ENCODE results near the gene CMSS1. TPM values are rescaled to one million over a fixed set of nuclear protein-coding genes. Genes with fewer than 3 reads are reported as not detected.
"Not testable (repeated sequence)": the region's sequence is repeated elsewhere in the genome, so short reads cannot be mapped to it uniquely, and the experiment has no call there.

CMSS1 gene
- total and polyA plus RNA-seq, 12 donors = 16.2 to 75.6 (median 33.0) TPM

- TF ChIP-seq POLR2A (IDR thresholded peaks at IDR 0.05) (no peak), CTCF (IDR thresholded peaks at IDR 0.05) (no peak)
- Histone ChIP-seq H3K4me3 (no peak overlapping the region), H3K27me3 (no peaks in the 10 kb centered on the region), H3K4me1 (replicated peaks in 1 of 2) (no peaks in the 10 kb centered on the region), H3K36me3 (replicated peaks in 1 of 2) (no peaks in the 10 kb centered on the region), H3K27ac (no peak overlapping the region), H3K9me3 (replicated peaks in 1 of 3) (no peaks in the 10 kb centered on the region)
- intact Hi-C loops (cut with DNase I) = no loop called here
- DNase-seq = no peak
- WGBS, 4 donors = 91 to 95% (median 92%) methylated on average over 8 of the region's 8 CpGs
These were observed 408.2 kb downstream of the CMSS1 start for GRCh38 chr3:100225883-100226282.

GRCh38 chr3:100226712-100227429 is 409.2 kb downstream of the CMSS1 start:
- DNase-seq = no peak
- H3K27ac ChIP-seq = peak overlapping the region in 1 of 5 donors; percentile 0
- WGBS, 4 donors = 65 to 69% (median 67%) methylated on average over 6 of the region's 6 CpGs
- H3K36me3 ChIP-seq (replicated peaks in 1 of 2) = no peaks in the 10 kb centered on the region
- no peaks in the 10 kb centered on the region for H3K9me3 ChIP-seq (replicated peaks in 1 of 3)
- no peaks in the 10 kb centered on the region for H3K27me3 ChIP-seq
- intact Hi-C loops (cut with DNase I) = no loop called here
- TF ChIP-seq POLR2A (IDR thresholded peaks at IDR 0.05) = no peak
- TF ChIP-seq CTCF (IDR thresholded peaks at IDR 0.05) = no peak
- H3K4me1 ChIP-seq (replicated peaks in 1 of 2) = no peaks in the 10 kb centered on the region
- no peak overlapping the region for H3K4me3 ChIP-seq

GRCh38 chr3:100227511-100227921 is 409.9 kb downstream of the CMSS1 start:
- no peaks in the 10 kb centered on the region for H3K4me1 ChIP-seq (replicated peaks in 1 of 2)
- H3K4me3 ChIP-seq = no peak overlapping the region
- H3K27me3 ChIP-seq = no peaks in the 10 kb centered on the region
- intact Hi-C loops (cut with DNase I) = no loop called here
- DNase-seq = no peak
- H3K27ac ChIP-seq = no peak overlapping the region
- no peak for TF ChIP-seq CTCF (IDR thresholded peaks at IDR 0.05)
- no peak for TF ChIP-seq POLR2A (IDR thresholded peaks at IDR 0.05)
- no peaks in the 10 kb centered on the region for H3K36me3 ChIP-seq (replicated peaks in 1 of 2)
- H3K9me3 ChIP-seq (replicated peaks in 1 of 3) = no peaks in the 10 kb centered on the region
- WGBS, 4 donors = 80 to 89% (median 86%) methylated on average over 2 of the region's 2 CpGs

GRCh38 chr3:100228247-100228646 is 410.6 kb downstream of the CMSS1 start:
- WGBS, 4 donors = 80 to 96% (median 89%) methylated on average over 1 of the region's 1 CpG
- no peak overlapping the region for H3K27ac ChIP-seq
- H3K4me3 ChIP-seq = no peak overlapping the region
- no peak for DNase-seq
- no peaks in the 10 kb centered on the region for H3K36me3 ChIP-seq (replicated peaks in 1 of 2)
- no peaks in the 10 kb centered on the region for H3K9me3 ChIP-seq (replicated peaks in 1 of 3)
- TF ChIP-seq POLR2A (IDR thresholded peaks at IDR 0.05) (no peak), CTCF (IDR thresholded peaks at IDR 0.05) (no peak)
- intact Hi-C loops (cut with DNase I) = no loop called here
- no peaks in the 10 kb centered on the region for H3K27me3 ChIP-seq
- H3K4me1 ChIP-seq (replicated peaks in 1 of 2) = no peaks in the 10 kb centered on the region

- DNase-seq = not testable (repeated sequence)
These were observed 411.5 kb downstream of the CMSS1 start for GRCh38 chr3:100229188-100229587.

More at GRCh38 chr3:100229188-100229587, 411.5 kb downstream of the CMSS1 start:
- H3K27me3 ChIP-seq; intact Hi-C loops (cut with DNase I); H3K36me3 ChIP-seq (replicated peaks in 1 of 2); H3K9me3 ChIP-seq (replicated peaks in 1 of 3); H3K27ac ChIP-seq; H3K4me3 ChIP-seq; H3K4me1 ChIP-seq (replicated peaks in 1 of 2): not testable (repeated sequence)
- 84 to 91% (median 85%) methylated on average over 3 of the region's 3 CpGs for WGBS, 4 donors

All from adrenal gland (tissue), 12 donors.